IPS-NIHi7 (cell line): ENCODE measurements around the gene MNX1.

Experiments
- DNase-seq: peaks from one replicate; pipeline ENCODE4 v3.0.0; 2012; ENCODE audit warnings: mixed read lengths; ENCODE audit errors: extremely low spot score

MNX1 gene

DNA sequence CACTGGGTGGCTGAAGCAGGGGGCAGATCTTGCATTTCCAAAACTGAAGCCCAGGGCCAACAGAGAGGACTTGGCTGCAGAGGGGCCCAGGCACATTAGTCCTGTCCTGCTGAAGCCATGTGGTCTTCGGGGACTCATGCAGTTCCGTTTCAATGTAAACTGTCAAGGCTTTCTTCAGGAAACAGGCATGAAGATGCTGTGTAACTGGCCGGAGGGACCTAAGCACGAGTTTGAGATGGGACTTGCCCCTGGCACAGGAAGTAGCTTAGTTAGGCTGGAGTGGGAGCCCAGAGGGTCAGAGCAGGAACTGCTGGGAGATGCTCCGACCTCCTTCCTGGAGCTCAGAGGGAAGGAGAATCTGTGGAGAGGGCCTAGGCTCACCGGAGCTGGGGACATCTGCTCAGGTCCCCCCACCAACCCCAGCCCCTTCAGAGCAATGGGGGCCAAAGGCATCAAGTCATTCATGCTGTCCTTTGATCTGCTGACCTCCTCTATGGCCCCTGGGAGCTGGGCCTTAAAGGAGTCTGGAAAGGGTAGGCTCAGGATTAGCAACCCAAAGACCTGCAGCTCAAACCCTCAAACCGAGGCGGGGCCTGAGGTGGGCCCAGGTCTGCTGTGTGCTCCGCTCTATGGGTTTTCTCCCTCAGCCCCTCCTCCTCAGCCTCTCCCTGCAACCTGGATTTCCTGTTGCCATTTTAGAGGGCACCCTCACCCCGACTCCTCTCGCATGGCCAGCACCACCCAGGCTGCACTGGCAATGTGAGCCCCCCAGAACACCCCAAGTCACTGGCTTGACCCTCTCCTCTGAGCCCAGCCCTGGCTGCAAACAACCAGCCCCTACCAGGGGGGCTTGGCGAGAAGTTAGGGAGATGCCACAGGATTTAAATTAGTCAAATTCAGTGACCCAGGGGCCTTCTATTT, 4.4 kb upstream of the MNX1 start:
- peak; percentile 8 for DNase-seq

GRCh38 chr7:157013602-157014549, 3.4 kb upstream of the MNX1 start:
- peak; percentile 56 for DNase-seq

DNA sequence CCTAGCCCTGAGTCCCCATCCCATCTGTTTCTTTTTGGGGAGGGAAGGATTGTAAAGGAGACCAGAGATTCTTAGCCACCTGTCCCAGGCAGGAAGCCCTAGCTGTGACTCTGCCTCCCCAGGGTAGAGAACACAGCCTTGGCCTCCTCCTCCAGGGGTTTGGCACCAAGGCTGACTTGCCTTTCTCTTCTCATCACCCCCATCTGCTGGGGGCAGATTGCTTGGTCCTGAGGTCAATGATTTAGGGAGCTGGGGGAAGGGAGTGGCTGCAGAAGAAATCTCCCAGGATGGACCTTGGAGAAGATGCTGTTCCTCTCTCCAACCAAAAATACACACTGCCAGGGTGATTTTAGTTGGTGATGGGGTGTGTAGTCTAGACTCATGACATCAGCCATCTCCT, 2.6 kb upstream of the MNX1 start:
- DNase-seq, result no peak

- no peak for DNase-seq
Observed at GRCh38 chr7:157012113-157012547, 1.7 kb upstream of the MNX1 start.

DNA sequence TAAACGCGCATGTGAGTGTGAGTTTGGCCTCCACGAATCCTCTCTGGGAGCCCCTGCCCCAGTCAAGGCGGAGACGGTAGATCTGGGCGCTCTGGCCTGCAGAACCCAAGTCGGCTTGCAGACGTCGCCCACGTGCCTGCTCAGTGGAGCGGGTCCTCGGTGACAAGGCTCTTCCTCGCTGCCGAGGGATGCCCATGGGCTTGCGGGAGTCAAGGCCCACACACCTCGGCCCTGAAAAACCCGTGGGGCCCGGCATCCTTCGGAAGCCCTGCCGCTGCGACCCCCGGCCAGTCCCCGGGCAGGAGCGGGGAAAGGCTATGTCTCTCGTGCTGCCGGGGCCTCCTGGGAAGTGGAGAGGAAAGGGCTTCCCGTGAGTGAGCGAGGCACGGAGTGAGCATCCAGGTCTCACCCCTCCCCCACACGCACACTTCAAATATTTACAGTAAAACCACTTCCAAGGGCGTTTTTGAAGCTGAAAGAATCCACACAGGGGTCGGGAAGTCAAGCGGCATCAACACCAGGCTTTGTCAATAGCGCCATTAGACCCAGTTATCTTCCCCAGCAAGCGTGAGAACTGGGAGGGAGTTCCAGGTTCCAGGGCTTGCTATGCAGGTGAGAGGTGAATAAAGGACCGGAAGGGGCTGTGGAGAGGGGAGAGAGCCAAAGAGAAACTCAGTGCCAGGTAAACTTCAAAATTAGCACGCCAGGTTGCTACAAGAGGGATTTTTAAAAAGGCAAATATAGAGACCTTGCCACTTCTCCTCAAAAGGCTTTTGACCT, 1.1 kb upstream of the MNX1 start:
- peak; percentile 42 for DNase-seq

GRCh38 chr7:157009778-157010587, 480 bp downstream of the MNX1 start:
- DNase-seq, result peak; percentile 10

DNA sequence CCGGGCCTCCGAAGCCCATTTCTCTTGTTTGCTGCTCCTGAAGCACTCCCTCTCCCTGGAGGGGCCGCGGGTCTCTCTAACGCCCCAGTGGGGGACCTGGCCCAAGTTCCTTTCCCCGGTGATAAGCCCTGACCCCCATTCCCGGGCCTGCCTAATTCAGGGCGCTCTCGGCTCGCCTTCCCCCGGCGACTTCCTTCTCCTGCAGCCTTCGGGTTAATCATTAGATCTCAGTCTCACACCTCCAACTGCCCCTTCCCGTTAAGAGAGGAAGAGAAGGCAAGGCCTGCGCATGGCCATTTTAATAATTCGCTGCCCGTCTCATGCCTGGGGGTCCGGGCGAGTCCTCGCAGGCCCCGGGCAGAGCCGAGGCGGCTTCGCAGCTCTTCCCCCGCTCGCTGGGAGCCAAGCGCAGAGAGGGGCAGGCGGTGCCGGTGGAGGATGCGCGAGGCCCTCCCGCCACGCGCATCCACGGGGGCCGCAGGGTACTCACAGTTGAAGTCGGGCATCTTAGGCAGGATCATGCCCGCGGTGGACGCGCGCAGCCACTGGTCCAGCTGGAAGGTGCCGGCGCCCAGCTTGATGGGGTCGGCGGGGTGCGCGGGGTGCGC, 1.2 kb downstream of the MNX1 start:
- no peak for DNase-seq

- no peak for DNase-seq
Observed at GRCh38 chr7:157008206-157009169, 2.0 kb downstream of the MNX1 start.

DNA sequence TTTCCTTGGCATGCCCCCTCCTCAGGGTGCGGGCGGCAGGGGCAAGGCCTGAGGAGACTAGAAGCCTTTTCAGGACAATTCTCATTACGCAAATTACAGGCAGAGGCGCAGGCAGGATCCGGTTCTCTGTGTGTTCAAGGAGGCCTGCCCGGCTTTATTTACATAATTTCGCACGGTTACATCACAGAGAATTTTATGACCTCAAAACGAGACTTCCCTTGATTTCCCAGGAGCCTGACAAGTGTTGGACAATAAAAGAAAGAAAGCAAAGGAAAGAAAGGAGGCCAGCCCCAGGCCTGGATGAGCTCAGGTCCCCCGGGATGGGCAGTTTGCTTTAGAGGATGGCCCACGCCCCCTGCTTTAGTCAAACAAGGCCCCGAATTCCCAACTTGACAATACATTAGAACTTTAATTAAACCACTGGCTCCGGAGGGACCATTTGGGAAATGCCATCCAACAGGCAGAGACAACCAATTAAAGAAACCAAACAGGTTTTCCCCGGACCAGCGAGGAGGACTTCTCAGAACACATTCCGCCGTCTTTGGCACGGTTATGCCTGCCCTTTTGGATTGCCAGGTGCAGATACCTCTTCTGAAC, 2.9 kb downstream of the MNX1 start:
- DNase-seq, result no peak

DNA sequence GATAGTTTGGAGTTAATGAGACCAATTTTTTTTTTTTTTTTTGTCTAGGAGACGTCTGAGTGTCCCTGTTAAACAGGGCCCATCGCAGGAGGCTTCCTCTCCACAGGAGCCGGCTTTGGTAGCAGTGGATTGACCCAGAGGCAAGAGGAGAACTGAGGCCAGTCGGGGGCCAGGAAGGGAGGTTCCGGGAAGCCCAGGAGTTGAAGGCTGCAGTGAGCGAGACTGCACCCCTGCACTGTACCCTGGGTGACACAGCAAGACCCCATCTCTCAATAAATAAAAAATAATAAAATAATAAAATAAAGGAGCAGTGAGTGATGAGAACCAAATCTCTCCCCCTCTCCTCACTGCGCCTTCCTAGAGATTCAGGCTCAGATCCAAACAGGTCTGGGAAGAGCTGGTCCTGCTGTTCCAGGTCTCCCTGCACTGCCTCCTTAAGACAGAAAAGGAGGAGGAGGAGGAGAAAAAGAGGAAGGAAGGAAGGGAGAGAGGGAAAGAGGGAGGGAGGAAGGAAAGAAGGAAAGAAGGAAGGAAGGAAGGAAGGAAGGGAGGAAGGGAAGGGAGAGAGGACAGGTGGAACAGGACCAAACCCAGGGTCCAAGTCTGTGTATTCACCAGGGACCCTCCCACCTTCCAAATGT, 3.5 kb downstream of the MNX1 start:
- DNase-seq, result no peak

GRCh38 chr7:157006205-157006747, 4.2 kb downstream of the MNX1 start:
- DNase-seq, result no peak

- no peak for DNase-seq
Observed at GRCh38 chr7:157005456-157006204, 4.8 kb downstream of the MNX1 start.

DNA sequence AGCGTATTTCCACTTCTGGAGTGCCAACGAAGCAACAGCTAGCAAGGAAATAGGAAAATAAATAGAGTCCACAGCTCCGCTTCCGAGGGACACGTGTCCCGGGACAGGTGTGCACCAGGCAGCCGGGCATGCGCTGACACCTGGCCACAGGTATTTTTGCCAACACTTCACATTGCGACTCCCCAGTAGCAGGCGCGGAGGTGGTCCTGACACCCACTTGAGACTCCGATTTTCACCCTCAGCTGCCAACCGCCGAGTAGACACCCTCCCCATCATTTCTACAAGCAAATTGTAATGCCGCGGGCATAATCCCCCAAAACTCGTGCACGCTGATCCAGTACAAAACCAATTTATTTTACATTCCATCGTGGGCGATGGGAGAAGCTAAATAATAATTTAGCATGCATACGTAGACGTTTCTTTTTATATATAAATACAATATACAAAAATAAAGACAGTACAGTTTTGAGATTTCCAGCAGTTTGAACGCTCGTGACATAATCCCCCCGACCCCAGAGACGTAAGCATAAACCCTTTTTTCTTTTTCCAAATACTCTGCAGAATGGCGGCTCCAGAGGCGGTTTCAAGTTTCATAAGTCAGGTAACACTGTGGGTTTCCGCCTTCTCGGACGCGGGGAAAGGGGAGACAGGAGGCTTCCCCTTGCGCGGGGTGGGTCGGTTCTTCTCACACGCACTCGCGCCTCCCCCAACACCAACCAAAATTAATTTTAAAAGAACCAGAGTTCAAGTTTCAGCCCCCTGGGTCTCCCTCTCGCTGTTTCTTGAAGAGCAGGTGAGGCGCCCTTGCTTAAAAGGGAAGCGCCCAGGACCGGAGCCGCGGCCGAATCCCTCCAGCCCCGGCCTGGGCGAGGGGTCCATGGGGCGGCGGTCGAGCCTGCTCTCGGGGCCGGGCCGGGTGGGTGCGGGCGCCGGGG, 5.7 kb downstream of the MNX1 start:
- DNase-seq, result no peak

DNA sequence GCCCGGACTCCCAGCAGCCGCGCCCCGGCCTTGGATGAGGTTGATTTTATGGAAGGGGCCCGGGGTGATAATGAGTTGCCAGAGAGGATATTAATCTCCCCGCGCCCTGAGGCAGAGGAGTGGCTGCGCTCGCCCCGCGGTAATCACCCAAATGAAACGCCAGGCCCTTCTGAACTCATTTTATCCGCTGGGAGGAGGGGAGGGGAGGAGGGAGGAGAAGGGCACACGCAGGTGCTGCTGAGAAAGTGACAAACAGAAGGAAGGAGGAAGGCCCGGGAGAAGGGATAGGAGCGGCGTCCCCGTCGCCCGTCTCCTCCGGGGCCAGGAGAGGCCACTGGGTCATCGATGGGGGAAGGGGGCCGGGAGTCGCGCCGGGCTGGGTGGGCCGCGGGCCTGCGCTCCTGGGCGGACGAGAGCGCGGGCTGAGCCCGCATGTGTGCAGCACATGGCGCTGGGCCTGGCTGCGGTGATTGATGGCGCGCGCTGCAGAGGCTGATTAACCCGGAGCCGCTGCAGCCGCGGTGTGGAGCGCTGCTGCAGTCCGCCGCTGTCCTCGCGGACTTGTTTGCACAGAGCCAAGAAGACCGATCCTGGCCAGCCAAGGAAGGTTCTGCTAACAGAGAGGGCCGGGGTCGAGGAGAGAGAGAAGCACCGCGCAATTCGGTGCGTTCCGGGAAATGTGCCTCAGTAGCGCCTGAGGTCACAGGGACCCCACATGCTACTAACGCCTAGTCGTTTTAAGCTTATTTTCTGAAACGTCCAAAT, 6.5 kb downstream of the MNX1 start:
- DNase-seq, result no peak

- DNase-seq, result no peak
Observed at GRCh38 chr7:157003445-157003755, 7.1 kb downstream of the MNX1 start.
